GM19452 (cell line): ENCODE measurements around the gene PCK1.

ENCODE experiments used
- ATAC-seq: cut with Tn5 transposase; IDR thresholded peaks from one replicate; pipeline ENCODE4 v1.9.1; 2021; ENCODE audit not compliant: unreplicated experiment

The PCK1 gene

DNA sequence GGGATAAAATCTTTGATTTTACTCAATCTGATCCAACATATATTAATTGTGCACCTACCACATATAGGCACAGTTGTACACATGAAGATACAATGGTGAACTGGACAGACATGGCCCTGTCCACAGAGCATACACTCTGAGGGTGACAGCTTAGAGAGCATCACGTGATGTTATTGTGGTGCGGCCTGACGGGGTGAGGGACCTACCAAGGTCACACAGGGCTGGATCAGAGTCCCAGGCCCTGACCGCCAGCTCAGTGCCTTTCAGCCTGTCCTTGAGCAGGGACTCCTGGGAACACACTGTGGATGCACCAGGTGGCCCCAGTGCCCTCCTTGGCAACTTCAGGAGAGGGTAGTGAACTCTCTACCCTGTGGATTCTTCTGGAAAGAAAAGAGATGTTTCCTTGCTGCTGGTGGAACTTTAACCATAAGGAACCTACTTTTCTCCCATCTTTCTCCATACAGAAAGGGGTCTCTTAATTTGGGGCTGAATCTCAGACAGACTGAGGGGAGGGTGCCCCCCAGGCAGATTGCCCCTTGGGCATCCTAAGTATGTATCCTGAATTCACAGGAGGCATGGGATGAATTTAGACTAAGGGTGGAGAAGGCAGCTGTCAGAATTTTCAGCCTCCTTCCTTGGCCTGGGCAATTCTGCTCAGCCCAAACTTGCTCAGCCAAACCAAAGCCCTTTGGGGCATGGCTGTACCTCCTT lies 26.5 kb downstream of the PCK1 start:
- ATAC-seq = no peak

DNA sequence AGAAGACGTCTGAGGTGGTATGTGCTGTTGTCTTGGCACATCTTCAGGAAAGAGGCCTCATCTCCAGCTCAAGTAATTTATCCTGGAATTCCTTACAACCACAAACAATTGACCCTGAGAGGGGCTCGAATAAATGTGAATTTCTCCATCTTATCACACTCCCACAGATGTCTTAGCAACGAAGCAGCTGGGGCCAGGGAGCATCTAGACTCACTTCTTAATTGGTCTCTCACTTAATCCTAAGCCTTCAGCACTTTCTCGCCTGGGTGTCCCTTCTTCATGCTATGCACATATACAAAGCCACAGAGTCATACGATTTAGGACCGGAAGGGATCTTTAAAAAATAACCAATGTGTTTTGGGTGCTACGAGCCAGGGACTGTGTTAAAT lies 27.1 kb downstream of the PCK1 start:
- ATAC-seq = no peak

DNA sequence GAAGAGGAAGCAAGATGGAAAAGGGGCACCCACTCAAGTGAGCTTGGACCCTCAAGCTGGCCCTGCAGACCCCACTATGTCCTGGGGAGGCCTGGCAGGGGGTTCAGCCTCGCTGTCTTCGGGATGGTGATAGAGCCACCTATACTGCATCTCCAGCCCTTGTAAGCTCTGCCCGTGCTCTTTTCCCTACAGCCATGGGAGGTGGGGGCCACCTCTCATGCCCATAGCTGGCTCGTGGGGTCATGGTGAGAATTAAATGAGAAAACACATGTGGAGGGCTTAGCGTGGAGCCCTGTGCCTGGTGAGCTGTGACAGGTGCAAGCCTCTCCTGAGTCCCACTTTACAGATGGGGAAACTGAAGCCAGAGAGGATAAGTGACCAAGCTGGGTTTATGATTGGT lies 27.7 kb downstream of the PCK1 start:
- ATAC-seq = no peak

DNA sequence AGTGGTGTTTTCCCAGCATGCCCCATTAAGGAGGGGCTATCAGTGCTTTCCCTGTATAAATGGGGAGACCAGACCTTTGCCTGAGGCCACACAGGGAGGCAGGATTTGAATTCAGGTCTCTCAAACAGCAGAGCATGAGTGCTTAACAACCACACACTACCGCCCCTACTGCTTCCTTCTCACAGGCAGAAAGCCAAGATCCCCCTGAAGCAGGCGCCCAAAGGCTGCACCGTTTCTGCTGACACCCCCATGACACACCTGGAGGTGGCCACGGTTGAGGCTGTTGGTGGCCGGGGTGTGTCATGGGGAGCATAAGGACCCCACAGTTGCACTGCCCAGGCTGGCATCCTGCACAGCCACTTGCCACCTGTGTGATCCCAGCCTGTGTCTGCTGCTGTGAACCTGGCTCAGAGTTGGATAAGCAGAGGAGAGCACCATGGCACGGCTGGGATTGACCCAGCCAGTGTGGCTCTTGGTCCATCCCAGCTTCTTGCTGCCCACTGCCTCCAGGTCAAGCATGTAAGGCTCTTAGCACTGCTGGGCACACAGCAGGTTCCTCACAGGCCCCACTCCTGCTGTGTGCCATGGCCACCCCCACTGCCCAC lies 28.3 kb downstream of the PCK1 start:
- no peak for ATAC-seq

DNA sequence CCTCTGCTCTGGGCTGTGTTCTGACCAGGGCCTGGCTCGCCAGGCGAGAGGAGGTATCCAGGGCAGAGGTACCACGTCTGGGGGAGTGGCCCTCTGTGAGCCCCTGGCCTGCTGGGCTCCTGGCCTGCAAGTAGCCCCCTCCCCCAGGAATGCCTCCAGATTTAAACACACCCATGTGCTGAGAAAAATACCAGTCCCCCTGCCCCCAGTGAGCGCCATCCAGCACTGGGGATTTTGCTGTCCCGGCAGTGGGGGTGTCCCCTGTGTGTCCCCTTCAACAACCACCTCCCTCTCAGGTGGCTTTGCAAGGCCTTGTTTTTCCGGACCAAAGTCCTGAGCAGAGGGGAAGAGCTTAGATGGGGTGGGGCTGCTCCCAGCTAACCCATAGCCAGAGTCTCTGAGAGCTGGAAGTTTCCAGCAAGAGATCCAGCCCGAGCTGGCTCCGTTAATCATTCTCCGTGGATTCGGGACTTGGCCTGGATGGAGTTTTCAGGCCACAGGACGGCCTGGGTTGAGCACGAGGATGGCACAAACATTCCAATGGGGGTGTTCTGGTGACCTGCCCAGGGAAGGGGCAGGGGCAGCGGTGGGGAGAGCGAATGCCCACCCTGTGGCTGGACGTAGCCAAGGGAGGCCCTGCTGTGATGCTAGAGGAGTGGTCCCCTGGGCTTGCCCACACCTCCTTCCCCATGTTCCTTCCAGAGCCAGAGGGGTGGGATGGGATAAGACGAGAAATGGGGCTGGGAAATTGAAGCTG lies 29.0 kb downstream of the PCK1 start:
- no peak for ATAC-seq

DNA sequence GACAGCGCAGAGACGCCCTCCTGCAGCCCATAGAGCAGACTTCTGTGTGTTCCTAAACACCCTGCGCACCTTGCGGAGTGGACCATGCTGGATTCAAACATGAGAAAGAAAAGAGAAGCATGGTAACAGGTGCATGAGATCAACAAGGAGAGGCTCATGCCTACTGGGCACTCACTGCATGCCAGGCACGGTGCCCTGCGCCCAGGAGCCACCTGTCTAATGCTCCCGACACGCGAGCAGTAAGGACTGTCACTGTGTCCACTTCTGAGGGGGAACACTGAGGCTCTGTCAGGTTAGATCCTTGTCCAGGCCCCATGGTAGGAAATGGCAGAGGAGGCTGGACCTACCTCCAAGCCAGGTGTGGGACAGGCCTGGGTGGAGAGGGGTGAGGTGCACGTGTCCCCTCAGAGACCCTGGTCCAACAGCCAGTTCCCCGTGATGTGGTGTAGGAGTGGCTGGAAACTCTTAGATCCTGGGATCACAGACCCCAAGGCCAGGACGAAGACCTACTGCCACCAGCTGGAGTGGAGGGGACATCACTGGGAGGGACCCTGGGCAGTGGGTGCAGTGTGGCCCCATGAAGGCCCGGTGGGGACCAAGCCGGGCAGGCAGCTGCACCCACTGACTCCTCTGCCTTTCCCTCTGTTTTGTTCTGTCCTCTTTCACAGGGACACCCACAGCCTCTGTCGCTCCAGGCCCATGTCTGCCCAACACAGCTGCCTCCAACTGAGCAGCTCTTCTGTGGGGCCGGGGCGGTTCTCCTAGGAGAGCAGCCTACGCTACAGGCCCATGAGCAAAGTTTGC lies 29.8 kb downstream of the PCK1 start:
- ATAC-seq = no peak

DNA sequence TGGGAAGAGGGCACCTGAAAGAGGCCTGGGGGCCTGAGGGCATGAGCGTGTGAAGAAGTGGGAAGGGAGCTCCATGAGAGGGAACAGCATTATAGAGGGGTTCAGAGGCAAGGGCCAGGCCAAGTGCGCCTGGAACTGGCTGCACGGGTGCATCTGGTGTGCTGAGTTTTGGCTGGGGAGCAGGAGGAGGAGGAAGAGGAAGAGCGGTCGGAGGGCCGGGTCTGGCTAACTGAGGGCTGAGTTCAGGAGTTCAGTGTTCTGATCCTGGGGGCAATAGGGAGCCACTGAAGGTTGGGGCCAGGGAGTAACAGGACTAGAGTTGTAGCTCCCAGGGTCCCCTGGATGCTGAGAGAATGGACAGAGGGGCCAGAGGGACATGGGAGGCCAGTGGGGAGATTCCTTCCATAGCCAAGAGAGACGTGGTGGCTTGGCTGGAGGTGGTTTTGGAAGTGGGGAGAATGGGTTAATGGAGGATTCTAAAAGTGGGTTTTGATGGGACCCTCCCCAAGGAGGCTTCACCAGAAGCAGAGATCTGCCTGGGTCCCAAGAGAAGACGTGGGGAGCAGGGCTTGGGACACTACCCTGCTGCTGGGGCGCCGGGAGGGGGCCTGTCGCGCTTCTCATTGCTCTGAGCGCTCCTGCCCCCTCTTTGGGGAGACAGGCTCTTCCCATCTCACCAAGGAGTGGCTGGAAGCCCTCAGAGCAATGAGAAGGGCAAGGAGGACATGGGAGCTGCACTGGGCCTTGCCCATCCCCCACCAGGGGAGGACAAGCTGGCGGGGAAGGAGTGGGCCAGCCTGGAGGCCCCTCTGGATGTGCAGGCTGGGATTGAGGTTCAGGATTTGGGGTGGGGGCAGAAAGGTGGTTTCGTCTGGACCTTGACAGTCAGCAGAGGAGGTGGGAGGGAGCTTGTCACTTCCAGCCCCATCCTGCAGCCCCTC lies 30.6 kb downstream of the PCK1 start:
- no peak for ATAC-seq

DNA sequence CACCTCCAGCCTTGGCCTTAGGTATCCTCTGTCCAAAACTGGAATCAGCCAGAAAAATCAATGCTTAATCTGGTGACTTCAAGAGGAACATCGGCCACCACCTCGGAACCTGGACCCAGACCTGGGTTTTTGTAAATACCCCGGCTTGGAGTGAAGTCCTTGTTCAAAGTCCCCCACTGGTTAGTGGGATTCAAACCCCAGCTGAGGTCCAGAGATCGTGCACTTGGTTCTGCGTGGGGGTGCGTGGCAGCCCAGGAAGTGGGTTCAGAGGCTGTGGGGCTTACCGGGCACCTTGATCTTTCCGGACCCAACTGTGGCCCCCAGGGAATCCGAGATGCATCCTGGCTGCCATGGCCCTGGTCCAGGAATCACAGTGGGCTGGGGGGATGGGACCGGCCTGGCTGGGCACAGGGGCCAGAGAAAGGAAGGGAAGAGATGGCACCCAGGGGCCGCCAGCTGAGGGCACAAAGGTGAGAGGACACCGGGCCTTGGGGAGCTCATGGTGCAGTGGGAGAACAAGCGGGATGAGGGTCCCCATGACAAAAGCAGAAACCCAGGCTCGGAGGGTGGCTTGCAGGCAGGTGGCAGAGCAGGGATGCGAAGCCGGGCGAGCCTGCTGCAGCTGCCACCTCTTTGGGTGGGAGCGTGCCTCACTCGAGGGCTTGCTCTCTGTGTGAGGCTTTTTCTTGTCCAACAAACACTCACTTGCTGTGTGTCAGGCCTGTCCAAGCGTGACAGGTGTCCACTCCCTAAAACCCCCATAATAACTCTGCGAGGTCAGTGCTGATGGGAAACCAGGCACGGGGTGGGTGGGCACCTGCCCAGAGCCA lies 31.6 kb downstream of the PCK1 start:
- no peak for ATAC-seq

DNA sequence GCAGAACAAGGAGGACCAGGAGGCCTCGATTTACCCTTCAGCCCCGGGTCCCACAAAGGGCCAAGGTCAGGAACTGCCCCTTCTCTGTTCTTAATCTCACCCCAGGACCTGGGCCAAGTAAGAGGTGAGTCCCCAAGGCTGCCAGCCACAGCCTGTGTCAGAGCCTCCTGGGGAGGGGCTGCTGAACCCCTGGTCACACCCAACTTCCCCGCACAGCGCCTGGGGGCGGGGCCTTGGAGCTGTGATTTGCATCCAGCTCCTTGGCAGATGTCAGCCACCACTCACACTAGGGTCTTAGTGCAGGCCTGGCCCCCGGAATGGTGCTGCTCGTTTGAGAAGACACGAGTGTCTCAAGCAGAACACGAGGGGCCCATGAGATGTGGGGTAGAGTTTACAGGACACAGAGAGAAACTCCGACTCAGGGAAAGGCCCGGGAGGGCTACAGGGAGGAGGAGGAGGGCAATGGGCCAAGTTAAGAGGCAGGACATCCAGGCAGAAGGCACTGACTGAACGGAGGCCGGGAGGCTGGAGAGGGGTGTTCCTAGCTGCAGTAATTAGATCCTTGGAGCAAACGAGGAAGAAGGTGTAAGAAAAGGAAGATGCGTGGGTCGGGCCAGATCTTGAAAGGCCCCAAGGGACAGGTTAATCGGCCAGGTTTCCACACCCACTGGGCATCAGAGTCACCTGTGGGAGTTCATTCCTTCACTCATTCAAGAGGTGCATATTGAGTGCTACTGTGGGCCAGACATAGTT lies 32.4 kb downstream of the PCK1 start:
- ATAC-seq = no peak

DNA sequence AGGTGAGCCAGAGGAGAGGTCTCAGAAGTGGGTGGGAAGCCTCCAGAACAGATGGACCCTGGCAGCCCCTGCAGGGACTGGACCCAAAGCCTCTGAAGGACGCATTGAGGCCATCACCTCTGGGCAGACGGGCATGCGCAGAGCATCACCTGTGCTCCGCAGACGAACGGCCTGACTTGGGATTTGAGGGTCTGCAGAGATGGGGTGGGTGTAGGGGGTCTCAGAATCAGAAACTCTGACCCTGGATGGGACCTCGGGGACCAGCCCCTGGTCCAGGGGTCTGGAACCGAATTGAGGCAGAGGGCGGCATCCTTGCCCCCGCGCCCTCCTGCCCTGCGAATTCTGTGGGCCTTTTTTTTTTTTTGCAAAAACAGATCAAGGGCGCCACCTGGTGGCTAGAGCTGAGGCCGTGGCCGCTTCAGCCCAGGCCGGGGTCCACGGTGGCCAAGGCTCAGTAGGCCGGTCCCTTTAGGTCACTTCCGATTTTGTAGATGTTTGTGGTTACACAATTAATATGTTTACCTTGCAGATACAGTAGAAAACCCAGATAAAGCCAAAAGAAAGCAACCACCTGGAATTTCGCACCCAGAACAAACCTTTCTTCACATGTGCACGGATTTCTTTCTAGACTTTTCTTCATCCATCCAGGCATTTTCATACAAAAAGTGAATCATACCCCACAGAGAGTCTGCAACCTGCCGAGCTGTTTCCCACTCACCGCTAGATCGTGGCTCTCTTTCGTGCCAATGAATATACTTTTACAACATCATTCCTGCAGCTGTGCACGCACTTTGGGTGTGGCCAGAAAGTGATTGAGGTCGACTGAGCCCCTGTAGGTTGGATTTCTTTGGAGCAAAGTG lies 33.4 kb downstream of the PCK1 start:
- no peak for ATAC-seq

DNA sequence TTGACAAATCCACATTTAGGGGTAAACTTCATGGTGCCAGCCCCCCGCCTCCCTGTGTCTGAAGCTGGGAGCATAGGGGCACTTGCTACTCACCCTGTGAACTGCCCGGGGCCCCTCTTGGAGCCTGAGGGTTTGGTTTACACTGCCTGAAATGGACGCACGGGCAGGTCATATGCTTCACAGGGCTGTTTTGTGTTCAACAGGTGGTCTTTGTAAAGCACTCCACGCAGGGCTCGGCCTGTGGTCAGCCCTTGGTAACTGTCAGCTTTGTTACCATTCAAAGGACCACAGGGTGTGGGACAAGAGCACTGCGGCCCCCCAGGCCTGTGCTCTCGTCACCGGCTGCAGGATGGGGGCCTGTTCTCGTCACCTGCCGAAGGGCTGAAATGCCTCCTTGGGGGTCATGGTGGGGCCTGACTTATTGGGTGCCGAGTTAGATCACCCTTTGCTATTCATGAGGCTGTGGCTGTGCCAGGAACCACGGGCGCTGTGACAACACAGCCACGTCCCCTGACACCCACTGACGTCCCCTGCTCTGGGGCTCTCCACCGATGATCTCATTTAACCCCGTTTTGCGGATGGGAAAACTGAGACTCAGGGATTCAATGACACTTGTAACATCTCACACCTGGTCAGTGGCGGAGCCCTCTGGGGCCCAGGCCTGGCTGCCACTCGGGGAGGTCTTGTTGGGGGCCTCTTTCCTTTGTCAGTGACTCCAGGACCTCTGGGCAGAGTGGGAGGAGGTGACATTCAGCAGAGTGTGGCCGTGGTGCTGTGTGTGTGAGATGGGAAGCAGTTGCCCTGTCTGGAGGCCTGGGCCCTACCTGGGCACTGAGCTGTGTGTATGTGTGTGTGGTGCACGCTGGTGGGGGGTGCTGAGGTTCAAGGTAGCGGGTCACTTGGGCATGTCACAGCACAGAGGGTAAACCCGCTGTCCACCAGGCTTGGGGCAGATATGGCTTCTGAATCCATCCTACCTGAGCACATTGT lies 34.4 kb downstream of the PCK1 start:
- ATAC-seq = no peak

DNA sequence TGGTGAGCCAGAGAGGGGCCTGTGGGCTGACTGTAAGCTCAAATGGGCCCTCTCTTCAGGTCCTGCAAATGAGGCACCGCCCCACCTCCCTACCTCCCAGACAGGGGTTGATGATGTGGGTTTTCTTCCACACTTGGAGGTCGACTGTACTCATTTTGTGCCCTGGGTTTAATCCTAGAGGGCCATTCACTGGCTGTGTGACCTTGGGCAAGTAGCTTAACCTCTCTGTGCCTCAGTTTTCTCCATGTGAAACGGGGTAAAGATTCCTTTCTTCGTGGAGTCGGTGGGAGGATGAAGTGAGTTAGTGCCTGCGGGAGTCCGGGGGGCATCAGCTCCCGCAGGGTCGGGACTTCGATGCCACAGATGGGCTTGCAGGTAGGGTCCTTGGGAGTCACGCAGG lies 35.4 kb downstream of the PCK1 start:
- no peak for ATAC-seq

DNA sequence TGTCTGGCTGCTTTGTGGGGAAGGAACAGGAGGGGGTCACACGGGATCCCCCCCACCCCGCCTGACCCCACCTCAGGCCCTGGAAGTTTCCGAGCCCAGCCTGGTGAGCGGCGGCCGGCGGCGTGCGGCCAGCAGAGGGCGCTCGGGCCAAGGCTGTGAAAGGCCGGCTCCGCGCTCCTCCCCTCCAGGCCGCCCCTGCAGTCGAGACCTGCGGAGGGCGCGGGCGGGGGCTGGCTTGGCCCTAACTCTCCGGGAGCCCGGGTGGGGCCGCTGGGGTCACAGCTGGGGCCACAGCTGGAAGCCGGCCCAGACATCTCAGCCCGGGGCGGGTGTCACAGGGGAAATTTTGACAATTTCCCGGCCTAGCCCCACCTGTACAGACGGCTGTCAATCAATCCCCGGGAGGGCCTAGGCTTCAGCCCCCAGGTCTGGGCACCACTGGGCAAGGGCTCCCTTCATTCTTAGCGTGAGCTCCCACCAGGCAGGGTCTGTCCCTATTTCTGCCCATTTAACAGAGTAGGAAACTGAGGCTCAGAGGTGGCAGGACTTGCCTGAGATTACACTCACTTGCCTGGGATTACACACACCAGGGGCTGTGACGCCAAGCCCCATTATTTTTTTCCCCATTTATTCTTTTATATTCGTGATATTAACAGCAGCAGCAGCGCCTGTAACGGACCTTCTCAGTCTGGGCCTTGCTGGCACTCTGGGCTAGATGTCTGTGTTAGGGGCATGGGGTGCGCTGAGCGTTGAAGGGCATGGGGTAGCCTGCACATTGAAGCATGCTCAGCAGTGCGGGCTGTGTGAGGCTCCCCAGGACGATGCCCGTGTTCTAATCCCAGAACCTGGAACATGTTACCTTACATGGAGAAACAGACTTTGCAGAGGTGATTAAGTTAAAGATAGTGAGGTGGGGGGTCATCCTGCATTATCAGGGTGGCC lies 36.4 kb downstream of the PCK1 start:
- ATAC-seq = no peak

DNA sequence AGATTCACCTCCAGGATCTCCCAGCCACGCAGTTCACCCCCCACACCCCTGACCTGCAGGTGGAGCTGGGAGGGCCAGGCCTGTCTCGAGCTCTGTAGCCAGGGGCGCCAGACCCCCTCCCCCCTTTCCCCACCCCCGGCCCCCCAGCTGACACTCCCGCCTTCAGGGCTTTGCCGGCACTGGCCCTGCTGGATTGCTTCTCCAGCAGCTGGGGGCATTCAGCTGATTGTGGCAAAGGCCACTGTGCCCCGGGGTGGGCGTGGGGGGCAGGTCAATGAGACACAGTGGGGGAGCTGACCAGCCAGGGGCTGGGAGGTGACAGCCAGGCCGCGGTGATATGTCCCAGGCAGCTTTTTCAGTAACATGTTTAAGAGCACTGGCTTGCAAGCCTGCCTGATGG lies 37.1 kb downstream of the PCK1 start:
- no peak for ATAC-seq

DNA sequence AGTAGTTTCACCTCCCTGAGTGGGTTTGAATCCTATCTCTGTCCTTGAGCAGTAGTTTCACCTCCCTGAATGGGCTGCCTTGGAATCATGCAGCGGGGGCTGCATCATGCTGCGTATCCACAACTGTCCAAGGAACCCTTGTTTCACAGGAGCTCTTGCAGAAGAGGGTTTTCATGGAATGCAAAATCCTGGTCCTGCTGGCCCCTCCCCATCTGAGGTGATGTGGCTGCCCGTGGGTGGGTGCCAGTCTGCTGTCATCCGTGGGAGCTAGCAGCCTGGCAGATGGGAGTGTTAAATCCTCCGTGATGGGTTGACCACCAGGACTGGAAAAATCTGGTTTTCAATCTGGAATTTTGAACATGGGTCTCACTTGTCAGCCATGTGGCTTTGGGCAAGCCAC lies 37.6 kb downstream of the PCK1 start:
- ATAC-seq = no peak
